Activated naive CD4-positive, alpha-beta T cell treated with Interleukin-2 at 50 U/mL for 16 hours (primary cell): ENCODE results near the gene PPP1R11.
A peak's percentile ranks its signal among the peaks of the same experiment; 100 is the strongest.

Source experiments
- DNase-seq: peaks from one replicate; pipeline ENCODE4 v3.0.0-alpha.2; 2020

PPP1R11 gene

DNA sequence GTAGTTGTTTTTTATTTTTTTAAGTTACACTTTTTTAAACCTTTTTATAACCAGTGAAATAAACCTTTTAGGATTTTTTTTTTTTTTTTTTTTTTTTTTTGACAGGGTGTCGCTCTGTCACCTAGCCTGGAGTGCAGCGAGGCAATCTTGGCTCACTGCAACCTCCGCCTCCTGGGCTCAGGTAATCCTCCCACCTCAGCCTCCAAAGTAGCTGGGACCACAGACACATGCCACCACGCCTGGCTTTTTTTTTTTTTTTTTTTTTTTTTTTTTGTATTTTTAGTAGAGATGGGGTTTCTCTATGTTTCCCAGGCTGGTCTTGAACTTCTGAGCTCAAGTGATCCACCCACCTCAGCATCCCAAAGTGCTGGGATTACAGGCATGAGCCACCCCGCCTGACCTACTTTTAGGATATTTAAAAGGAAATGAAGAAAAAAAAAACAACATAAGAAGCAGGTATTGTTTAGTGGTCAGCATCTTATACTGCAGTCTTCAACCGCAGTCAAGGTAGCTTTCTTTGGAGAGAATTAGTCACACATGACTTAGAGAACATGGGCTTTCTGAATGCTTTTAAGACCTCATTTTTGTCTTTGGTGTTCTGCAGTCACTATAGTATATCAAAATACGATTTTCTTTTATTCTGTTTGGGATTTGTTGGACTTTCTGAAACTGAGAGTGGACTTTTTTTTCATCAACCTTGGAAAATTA, 4.4 kb upstream of the PPP1R11 start:
- no peak for DNase-seq

DNA sequence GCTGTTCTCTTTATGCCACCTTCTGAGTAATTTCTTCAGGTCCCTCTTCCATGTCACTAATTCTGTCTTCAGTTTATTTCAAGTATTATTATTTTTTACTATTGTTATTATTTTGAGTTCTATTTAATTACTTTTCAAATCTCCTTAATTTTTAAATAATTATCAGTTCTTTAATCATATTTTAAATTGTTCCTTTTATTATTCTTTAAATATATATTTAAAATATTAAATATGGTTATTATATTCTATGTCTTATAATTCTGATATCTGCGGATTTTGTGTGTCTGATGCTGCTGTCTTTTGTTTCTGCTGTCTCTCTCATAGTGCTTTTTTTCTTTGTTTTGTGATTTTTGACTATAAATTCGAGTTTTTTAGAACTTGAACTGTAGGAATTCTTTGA, 3.7 kb upstream of the PPP1R11 start:
- no peak for DNase-seq

DNA sequence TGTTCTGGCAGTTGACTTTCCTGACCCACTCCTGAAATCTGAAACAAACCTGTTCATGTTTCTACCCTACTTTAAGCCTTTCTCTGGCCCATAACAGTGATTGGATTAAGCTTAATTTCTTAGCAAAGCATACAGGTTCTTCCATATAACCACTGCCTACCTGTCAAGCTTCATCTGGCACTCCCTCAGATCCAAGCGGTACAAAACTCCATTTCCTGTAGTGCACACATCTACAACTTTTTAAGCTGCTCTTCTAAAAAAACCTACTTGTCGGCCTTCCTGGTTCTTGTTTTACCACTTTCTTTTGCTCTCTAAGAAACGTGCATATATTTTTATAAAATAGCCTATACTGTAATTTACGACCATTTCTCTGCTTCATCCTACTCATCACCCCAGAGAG, 916 bp upstream of the PPP1R11 start:
- no peak for DNase-seq

DNA sequence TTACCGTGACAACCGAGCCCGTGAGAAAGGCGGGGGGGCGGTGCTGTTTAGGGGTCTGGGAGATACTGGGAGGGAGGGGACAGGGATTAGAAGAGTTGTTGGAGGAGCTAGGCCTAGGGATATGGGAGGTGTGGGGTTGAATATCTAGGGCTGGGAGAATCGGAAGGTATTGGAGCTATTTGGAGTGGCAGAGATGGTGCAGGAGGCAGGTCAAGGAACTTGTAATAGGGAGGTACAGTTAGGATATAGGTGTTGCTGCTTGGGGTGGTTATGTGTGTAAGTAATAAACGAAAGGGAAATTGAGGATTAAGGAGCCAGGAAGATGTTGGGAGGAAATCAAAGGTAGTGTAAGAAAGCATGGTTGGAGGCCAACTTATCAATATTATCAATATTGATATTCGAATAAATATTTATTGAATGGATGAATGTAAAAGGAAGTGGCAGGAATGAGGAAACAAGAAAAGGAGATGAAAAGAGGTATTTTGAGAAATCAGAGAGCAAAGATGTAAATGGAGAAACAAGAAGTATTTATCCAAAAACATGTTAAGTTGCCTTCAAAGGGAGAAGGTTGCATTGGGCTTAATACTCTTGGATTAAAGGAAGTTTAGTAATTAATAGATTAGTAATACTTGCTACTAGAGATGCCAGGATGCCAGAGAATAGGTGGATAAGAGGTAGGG, 602 bp downstream of the PPP1R11 start:
- DNase-seq = no peak

DNA sequence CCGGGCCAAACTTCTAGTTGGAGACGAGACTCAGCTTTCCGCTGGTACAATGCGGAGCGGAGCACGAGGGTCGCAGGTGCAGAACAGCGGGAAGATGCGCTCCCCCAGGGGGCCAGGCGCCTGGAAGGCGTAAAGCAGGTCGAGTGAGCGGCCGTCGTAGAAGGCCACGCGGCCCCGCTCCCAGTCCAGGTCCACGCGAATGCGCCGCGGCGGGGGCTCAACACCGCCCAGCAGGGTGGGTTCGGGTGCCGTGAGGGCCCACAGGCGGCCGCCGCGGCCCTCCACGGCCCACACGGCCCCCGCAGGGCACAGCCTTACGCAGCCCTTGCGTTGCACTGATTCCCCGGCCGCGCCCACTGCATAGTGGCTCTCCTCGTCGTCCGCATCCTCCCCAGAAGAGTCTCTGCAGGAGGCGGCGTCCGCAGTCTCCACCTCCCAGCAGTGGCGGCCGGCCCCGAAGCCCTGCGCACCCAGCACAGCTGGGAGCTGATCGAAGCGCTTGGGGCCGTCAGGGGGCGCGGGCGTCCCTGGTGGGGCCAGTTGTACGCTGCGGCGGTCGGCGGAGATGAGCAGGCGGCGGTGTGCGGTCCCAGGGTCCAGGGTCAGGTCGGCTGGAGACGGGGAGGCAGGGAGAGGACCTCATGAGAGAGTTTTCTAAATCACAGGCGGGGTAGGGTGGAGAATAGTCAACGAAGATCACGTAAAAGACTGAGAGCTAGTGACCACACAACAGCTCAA, 4.3 kb downstream of the PPP1R11 start:
- no peak for DNase-seq

DNA sequence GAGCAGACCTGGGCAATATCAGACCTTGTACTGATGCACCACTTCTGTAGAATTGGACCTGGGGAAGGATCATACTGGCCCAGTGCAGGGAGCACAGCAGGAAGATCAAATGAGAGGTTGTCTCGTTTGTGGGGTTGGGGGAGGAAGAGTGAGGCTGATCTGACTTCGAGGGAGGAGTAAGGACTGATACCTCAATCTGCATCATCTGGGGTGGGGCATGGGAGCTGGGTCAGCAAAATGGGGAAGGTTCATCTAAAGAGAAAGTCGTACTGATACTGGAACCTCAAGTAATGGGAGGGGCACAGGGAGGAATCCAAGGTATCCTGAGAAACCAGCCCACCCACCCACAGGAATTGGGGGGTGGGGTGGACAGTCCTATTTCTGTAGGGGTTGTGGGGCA, 4.9 kb downstream of the PPP1R11 start:
- DNase-seq = no peak

DNA sequence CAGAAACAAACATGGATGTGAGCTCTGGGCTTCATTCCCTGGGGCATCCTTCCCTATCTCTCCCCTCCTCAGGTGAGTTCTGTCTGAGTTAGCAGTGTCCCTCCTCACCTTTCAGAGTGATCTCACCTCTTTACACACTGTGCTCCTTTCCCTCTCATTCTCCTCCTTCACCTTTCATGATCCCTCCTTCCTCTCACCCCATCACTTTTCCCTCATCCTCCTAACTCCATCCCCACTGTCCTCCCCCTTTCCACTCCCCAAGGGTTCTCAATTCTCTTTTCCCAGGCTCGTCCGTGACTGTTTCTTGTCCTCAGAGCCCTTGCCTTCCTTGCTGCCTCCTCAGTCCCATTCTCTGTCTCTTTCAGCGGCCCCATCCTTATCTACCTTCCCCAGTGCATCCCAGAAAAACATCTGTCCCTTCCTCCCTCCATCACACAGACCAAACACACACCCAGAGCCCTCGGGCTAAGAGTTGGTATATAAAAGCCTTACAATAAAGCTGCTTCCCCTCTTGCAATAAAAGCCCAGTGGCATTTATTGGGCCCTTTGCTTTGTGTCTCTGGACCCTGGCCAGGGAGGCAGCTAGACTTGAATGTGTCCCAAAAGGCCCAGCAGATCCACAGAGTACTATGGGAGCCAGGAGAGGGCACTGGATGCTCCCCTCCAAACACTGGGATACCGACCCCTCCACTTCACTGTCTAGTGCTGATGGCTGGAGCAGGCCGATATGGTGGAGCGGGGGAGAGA, 6.7 kb downstream of the PPP1R11 start:
- no peak for DNase-seq

DNA sequence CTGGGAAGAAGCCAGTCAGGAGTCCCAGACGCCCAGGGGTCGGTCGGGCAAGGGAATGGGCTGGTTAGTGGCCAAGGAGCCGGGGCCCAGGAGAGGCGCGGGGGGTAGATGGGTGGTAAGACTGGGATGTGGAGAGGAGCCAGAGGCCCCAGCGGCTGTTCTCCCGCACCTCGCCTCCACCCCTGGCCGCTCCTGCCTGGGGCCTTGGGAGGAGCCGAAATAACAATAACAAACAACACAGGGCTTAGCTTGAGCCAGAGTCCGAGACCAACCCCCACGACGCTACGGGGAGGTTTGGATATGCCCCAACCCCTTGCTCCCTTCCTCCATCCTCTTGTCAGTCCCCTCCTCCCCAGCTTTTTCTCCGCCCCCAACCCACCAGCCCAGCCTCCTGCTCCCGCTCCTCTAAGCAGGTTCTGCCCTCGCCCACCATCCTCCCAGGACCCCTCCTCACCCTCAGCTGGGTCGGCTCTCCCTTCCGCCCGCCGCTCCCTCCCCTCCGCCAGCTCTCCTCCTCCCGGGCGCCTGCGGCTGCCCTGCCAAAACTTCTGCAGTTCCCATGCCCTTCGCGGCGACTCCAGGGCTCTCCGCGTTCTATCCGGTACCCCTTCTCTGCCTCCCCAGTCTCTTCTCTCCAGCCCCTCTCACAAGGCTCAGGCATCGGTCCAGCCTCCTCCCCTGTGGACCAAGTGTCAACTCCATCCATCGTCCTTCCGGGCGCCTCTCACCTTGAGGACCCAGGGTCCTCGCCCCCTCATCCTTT, 7.5 kb downstream of the PPP1R11 start:
- DNase-seq = no peak

DNA sequence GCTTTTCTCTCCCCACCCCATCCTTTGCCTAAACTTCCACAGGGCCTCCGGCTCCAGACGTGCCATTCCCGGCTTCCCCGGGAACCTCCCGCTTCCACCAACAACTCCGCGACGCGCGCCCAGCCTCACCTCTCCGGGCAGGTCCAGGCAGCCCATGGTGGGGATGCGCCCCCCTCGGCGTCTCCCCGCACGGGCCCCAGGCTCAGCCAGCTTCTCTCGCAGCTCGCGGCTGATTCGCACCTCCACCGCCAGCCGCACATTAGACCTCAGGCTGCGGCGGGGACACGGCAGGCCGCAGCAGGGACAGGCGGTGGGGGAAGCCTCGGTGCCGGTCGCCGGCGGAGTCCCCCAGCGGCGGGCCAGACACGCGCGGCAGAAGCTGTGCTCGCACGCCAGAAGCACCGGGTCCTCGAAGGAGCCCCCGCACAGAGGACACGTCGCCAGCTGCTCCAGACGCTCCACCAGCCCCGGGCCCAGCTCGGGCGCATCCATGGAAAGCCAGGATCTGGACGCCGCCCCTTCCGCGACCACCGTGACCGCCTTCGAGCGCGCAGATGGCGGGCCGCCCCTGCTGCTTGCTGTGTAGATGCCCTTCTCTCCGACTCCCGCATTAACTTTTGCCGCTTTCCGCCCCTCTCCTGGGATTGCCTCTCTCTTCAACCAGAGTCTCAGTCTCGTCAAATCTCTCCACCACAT, 8.2 kb downstream of the PPP1R11 start, which contains the start of gene RNF39:
RNF39 (minus strand) TSS at position 676 of the 696 bp plus-strand sequence; CDS start at position 492, 184 bp downstream.
- peak; percentile 10 for DNase-seq

DNA sequence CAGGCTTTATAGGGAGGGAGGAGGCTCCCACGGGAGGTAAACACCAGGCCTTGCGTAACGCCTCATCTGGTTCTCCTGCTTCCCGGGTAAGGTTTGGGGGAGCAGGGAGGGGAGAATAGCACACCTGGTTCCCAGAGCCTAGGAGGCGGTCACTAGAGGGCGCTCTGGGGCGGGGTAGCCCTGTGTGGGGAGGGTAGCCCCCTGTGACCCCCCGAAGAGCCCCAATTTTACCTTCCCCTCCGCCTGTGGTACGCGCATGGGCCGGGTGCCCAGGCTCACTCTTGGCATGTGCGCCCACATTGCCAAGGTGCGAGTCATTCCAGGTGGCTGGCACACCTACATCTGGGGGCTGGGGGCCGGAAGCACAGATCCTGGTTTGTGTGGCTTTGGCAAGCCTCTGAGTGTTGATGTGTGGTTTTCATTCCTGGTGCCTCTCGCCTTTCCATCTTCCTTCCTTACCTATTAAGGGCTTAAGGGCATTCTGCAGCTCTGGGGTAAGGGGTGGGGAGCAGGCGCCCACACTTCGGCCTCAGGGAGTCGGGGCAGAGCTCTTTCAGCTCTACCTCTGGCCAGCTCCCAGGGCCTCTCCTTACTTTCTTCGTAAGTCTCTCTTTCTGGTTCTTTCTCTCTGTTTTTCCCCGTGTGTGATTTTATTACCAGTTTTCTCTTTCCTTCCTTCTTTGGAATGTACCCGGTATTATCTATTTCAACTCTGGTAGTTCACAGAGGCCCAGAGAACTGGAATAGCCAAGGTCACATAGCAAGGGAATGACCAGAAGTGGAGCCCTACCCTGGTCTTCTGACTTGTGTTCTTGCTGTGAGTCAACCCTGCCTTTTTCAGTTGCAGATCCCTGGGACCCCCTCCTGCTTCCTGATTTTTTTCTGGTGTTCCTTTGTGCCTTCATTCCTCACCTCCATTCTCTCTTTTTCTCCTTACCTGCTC, 9.1 kb downstream of the PPP1R11 start:
- DNase-seq = no peak

DNA sequence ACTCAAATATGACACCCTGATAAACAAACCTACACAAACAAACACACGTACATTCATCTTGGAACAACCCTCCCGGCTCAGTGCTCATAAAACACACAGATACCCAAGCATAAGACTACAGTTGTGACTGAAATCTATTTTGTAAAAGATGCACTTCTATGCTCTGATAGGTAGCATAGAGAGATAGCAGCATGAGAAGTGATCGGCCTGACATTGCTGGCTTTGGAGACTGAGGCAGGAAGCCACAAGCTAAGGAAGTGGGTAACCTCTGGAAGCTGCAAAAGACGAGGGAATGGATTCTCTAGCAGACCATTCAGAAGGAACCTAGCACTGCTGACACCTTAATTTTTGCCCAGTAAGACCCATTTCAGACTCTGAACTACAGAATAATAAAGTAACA, 10.2 kb downstream of the PPP1R11 start:
- no peak for DNase-seq

DNA sequence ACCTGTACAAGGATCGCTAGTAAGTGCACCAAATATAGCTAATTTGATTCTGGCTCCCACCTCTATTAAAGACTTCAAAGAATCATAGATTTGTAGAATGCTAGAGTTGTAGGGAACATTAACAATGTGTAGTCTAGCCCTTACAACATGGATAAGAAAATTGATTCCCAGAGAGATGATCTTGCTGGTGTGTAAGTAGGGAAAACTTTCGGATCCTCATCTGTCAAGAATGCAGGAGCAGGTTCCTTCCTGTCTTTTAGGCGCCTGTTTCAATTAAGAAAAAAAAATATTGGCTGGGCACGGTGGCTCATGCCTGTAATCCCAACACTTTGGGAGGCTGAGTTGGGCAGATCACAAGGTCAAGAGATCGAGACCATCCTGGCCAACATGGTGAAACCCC, 20.9 kb downstream of the PPP1R11 start:
- DNase-seq = no peak

DNA sequence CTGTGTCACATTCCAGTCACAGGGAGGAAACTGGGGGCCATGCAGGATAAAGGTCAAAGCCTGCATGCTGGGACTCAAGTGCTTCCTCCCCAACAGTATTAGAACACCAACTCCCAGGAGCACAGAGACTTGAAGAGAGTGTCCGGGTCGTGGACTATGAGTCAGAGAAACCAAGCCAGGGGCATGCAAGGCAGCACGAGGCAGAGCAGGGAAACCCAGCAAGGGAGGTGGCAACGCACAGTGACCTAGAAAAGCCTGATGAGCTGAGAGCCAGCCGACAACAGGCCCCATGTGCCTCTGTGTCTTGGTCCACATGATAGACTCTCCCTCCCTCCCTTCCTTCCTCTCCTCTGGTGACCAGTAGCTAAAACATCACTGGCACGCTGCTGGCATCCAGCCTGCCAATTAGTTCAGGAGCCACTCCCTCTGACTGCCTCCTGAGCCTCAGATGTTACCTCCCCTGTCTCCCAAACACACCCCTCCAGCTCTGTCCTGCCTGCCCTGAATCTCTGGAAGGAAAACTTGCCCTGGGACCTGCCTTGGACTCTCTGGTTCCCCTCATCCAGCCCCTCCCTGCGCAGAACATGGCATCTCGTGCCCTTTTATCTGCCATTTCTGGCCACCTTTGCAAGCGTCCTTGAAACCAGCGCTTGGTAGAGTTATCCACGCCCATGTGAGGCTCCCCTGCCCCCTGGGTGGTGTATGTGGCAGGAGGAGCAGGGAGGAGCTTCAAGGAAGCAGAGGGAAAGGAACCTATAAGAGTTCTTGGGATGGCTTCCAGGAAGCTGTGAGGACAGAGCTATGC, 24.8 kb downstream of the PPP1R11 start:
- DNase-seq = no peak

DNA sequence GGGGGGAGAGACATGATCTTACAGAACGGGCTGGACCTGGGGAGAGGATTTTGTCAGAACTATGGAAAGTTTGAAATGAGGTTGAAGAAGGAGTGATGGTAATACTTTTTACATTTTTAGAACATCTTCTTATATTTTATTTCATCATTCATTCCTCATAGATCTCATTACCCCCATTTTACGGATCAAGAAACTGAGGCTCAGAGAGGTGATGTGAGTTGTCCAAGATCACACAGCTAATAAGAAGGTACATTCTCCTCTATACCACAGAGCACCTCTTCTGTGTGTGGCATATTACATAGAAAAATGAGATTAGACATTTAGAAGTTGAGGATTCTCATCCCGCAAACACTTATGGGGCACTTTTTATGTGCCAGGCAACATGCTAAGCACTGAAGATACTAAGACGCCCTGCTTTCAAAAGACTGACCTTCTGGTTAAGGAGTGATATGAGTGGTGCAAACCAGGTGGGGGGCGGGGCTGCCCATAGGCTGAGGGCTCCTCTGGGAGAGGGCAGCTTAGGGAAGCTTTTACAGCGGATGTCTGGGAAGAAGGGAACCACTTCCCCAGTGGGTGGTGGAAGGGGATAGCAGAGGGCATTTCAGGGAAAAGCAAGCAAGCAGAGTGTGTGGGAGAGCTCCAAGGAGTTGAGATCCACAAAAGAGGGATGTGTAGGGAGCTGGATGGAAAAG, 26.0 kb downstream of the PPP1R11 start:
- no peak for DNase-seq

DNA sequence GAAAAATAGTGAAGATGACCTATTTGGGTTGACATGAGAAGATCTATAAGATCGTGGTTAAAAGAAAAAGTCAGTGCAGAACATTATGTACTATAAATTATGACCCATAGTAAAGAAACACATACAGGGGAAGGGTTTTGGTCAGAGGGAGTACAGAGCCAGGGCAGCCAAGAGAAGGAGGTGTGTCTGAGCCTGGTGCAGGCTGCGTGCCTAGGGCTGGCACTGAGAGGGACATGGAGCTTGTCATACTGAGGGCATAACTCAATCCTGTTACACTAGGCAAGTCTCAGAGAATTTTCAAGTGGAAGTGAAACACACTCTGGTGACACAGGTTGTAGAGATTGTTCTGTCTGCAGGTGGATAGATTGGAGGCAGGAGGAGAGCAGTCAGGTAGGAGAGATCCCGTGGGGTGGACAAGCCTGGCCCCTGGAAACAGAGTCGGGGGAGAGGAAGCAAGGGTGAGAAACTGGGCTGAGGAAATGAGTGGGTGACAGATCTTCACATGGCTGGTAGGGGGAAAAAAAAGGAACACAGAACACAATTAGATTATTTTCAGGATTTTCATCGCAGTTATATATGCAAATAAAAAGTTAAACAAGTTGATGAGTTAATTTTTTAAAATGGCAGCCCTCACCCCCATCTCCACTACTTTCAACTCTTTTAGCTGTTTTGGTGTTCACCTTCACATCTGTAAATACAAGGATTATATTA, 27.1 kb downstream of the PPP1R11 start:
- DNase-seq = no peak

DNA sequence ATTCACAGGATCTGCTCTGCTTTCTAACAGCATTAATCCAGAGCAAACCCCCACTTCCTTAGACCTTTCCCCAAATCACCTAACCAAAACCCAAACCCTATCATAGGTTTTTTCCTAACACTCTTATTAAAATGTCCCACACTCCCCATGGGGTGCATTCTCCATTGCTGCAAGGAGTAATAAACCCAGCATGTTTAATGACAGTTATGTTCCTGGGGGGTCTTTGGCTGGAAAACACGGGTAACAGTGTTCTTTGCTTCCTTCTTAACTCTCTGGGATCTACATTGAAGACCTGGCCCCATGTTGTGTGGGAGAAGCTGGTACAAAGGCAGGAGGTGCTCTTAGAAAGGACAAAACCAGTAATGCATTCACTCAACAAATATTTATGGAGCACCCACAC, 29.8 kb downstream of the PPP1R11 start:
- no peak for DNase-seq

DNA sequence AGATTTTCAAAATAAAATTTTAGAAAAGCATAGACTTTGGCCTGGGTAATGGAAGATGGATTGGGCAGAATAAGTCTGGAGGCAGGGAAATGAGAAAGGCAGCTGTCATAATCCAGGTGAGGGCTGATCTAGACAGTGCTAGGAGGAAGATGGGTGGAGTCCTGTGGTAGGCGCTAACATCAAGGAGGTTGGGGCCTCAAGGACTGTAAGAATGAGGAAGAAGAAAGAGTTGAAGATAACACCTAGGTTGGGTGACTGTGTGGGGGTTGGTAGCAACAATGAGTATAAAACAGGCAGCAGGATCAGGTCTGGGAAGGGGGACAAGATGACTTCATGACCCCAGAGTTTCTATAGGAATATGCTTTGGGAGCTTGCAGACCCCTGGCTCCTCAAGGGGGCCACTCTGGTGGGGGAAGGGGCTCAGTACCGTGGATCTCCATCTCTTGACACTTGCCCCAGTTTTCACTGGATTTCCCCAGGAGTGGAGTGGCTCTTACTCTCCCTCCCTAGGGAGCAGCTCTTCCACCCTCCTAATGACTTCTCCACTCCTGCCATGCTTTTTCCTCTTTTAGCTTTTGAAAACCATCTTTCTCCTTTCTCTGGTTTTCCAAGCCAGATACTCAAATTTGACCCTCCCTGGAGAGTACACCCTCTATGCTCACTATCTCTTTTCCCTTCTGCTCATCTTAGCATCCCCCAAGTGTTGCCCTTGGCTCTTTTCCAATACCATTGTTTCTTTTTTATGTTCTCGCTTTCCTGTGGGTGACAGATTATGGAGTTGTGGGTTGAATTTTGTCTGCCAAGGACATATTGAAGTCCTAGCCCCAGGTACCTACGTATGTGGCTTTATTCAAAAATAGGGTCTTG, 31.1 kb downstream of the PPP1R11 start:
- no peak for DNase-seq
